Spinal cord (tissue), 10 donors: ENCODE measurements around the gene PDZRN4. TPM values are rescaled to one million over a fixed set of nuclear protein-coding genes. Genes with fewer than 3 reads are reported as not detected.

Experiments
- DNase-seq, 6 donors: peaks; one replicate each; pipeline versions ENCODE4 v3.0.0 to v3.0.0-alpha.2; 2013 to 2015; ENCODE audit warnings: low spot score in 6 of 6, low read depth in 4 of 6
- H3K27ac ChIP-seq: one replicate; pipeline ENCODE4 v1.5.1; 2013; ENCODE audit warnings: low read depth, low read length, control low read depth
- H3K27me3 ChIP-seq: one replicate; pipeline ENCODE4 v1.6.1; 2013; ENCODE audit warnings: low read length; ENCODE audit not compliant: control insufficient read depth, insufficient read depth
- H3K36me3 ChIP-seq: one replicate; pipeline ENCODE4 v1.6.1; 2013; ENCODE audit warnings: low read length; ENCODE audit not compliant: control insufficient read depth, insufficient read depth
- H3K4me1 ChIP-seq: one replicate; pipeline ENCODE4 v1.6.1; 2013; ENCODE audit warnings: low read length; ENCODE audit not compliant: control insufficient read depth, insufficient read depth
- H3K4me3 ChIP-seq: one replicate; pipeline ENCODE4 v1.5.1; 2013; ENCODE audit warnings: low read depth, low read length, control low read depth
- H3K9me3 ChIP-seq: one replicate; pipeline ENCODE4 v1.6.1; 2013; ENCODE audit warnings: low read length; ENCODE audit not compliant: control insufficient read depth, insufficient read depth
- WGBS: methylation state at CpG from one replicate; pipeline ENCODE4 v1.1.5; 2013; ENCODE audit warnings: missing lambda C conversion rate; ENCODE audit not compliant: insufficient coverage; 5-methylcytosine and 5-hydroxymethylcytosine counted together
- polyA plus RNA-seq, 2 donors: library from polyadenylated mRNA; unstranded; fragments of 120-200 nt; gene quantifications; one replicate each; pipeline ENCODE4 v1.2.1, GENCODE V29; 2013; ENCODE audit not compliant: insufficient read length in 2 of 2
- total RNA-seq, 2 donors: library from RNA; depleted of rRNA in 1 of 2; stranded (reverse); fragments of 120-200 nt in 1 of 2; fragments of >200 nt in 1 of 2; gene quantifications; one replicate each; pipeline versions ENCODE4 v1.2.3 to v1.2.4, GENCODE V29; 2013 to 2014
- donor health status: healthy.

PDZRN4 gene
- total and polyA plus RNA-seq, 4 donors = 5.4 to 10.9 (median 7.6) TPM

DNA sequence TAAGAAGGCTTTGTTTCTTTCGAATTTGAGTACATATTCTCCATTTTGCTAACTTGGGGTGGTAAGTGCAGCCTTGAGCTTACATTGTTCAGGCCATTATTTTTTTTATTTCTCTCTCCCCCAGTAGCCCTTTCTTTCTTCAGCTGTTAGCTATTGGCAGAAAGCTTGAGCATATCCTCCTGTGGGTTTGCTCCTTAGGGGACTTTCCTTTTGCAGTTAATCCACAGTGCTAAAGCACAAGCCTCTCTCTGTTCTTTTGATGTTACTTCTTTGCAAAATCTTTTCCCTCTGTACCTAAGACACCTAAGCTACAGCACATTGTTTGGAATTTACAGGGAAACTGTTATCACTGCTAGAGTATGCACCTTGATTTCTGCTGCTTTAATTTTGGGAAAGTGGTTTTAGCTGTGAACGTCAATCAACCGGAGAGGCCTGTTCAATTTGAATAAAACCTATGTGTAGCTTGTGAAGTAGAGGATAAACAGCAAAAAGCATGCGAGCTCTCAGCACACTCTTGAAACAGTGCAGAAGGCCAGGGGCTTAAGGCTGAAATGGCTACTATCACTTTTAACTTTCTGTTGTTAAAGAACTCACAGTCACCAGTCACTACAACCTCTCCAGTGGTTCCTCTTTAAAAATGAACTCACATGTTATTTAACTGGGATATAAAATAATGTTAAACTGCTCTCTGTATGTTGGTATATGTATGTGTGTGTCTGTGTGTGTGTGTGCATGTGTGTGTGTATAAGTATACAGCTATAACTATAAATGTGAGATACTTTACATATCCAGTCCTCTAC, 139.2 kb downstream of the PDZRN4 start:
- Histone ChIP-seq H3K36me3 (no peaks in the 10 kb centered on the region), H3K9me3 (no peaks in the 10 kb centered on the region), H3K27ac (no peak overlapping the region), H3K4me1 (no peaks in the 10 kb centered on the region), H3K4me3 (no peak overlapping the region), H3K27me3 (no peaks in the 10 kb centered on the region)
- no peak for DNase-seq
- 52% methylated on average over 3 of the region's 4 CpGs for WGBS

GRCh38 chr12:41333974-41334373, 145.9 kb downstream of the PDZRN4 start:
- Histone ChIP-seq H3K36me3 (no peaks in the 10 kb centered on the region), H3K4me1 (no peaks in the 10 kb centered on the region), H3K27ac (no peak overlapping the region), H3K27me3 (no peaks in the 10 kb centered on the region), H3K9me3 (no peaks in the 10 kb centered on the region), H3K4me3 (no peak overlapping the region)
- WGBS = no CpG with 5 or more reads among the region's 1 CpG
- DNase-seq = peak in 1 of 6 donors; percentile 48

GRCh38 chr12:41334390-41334789, 146.3 kb downstream of the PDZRN4 start:
- H3K9me3 ChIP-seq = peaks cover under 1% of the 10 kb centered on the region
- peak in 1 of 6 donors; percentile 35 for DNase-seq
- no peak overlapping the region for H3K4me3 ChIP-seq
- no peaks in the 10 kb centered on the region for H3K4me1 ChIP-seq
- WGBS = 33% methylated on average over 1 of the region's 1 CpG
- no peaks in the 10 kb centered on the region for H3K27me3 ChIP-seq
- H3K36me3 ChIP-seq = no peaks in the 10 kb centered on the region
- H3K27ac ChIP-seq = no peak overlapping the region

GRCh38 chr12:41336041-41336549, 148.0 kb downstream of the PDZRN4 start:
- Histone ChIP-seq H3K4me3 (no peak overlapping the region), H3K9me3 (peaks cover 1% of the 10 kb centered on the region), H3K4me1 (no peaks in the 10 kb centered on the region), H3K27me3 (no peaks in the 10 kb centered on the region), H3K36me3 (no peaks in the 10 kb centered on the region), H3K27ac (no peak overlapping the region)
- WGBS = no CpG with 5 or more reads among the region's 3 CpGs
- peak in 1 of 6 donors; percentile 33 for DNase-seq

DNA sequence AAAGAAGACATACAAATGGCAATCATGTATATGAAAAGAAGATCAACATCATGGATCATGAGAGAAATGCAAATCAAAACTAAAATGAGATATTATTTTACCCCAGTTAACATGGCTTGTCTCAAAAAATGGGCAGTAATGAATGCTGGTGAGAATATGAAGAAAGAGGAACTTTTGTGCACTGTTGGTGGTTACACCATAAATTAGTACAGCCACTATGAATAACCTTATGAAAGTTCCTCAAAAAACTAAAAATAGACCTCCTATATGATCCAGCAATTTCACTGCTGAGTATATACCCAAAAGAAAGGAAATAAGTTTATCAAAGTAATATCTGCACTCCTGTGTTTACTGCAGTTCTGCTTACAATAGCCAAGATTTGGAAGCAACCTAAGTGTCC, 151.7 kb downstream of the PDZRN4 start:
- DNase-seq = no peak
- H3K9me3 ChIP-seq = peaks cover 1% of the 10 kb centered on the region
- no peaks in the 10 kb centered on the region for H3K4me1 ChIP-seq
- no peaks in the 10 kb centered on the region for H3K27me3 ChIP-seq
- no peak overlapping the region for H3K27ac ChIP-seq
- no peak overlapping the region for H3K4me3 ChIP-seq
- no peaks in the 10 kb centered on the region for H3K36me3 ChIP-seq

- Histone ChIP-seq H3K9me3 (no peaks in the 10 kb centered on the region), H3K36me3 (no peaks in the 10 kb centered on the region), H3K27me3 (no peaks in the 10 kb centered on the region), H3K4me3 (peak overlapping the region; percentile 13), H3K4me1 (no peaks in the 10 kb centered on the region), H3K27ac (no peak overlapping the region)
- DNase-seq = peak in 2 of 6 donors; percentile 53 to 78
- no CpG with 5 or more reads among the region's 8 CpGs for WGBS
These were observed 156.8 kb downstream of the PDZRN4 start for GRCh38 chr12:41344776-41345470.

DNA sequence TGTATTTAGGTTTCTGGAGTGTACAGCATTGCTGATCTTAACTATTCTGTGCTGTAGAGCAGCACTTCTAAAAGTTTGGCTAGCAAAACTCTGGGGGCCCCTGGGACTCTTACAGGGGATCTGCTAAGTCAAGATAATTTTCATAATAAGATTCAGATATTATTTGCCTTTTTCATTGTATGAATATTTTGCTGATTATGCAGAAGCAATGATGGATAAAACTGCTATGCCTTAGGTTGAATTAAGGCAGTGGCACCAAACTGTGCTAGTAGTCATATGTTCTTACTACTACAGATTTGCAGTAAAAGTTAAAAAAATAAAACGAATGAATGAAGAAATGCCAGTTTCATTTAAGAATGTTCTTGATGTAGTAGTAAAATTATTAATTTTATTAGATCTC, 160.1 kb downstream of the PDZRN4 start:
- DNase-seq = no peak
- Histone ChIP-seq H3K27ac (no peak overlapping the region), H3K4me3 (no peak overlapping the region), H3K27me3 (no peaks in the 10 kb centered on the region), H3K9me3 (no peaks in the 10 kb centered on the region), H3K36me3 (no peaks in the 10 kb centered on the region), H3K4me1 (no peaks in the 10 kb centered on the region)
- no CpG with 5 or more reads among the region's 1 CpG for WGBS

GRCh38 chr12:41356181-41356580, 168.1 kb downstream of the PDZRN4 start:
- H3K4me3 ChIP-seq = no peak overlapping the region
- no peaks in the 10 kb centered on the region for H3K36me3 ChIP-seq
- H3K27me3 ChIP-seq = no peaks in the 10 kb centered on the region
- no peaks in the 10 kb centered on the region for H3K4me1 ChIP-seq
- no peak overlapping the region for H3K27ac ChIP-seq
- H3K9me3 ChIP-seq = no peaks in the 10 kb centered on the region
- DNase-seq = no peak

- H3K4me1 ChIP-seq = no peaks in the 10 kb centered on the region
- H3K4me3 ChIP-seq = no peak overlapping the region
- DNase-seq = peak in 2 of 6 donors; percentile 20 to 71
- no peak overlapping the region for H3K27ac ChIP-seq
- H3K36me3 ChIP-seq = no peaks in the 10 kb centered on the region
- 40% methylated on average over 1 of the region's 7 CpGs for WGBS
- no peaks in the 10 kb centered on the region for H3K27me3 ChIP-seq
- H3K9me3 ChIP-seq = no peaks in the 10 kb centered on the region
These were observed 173.6 kb downstream of the PDZRN4 start for GRCh38 chr12:41361738-41362137.

- no peak overlapping the region for H3K4me3 ChIP-seq
- no peaks in the 10 kb centered on the region for H3K4me1 ChIP-seq
- H3K27ac ChIP-seq = no peak overlapping the region
- no peaks in the 10 kb centered on the region for H3K36me3 ChIP-seq
- H3K9me3 ChIP-seq = no peaks in the 10 kb centered on the region
- WGBS = 38% methylated on average over 1 of the region's 1 CpG
- H3K27me3 ChIP-seq = no peaks in the 10 kb centered on the region
- peak in 1 of 6 donors; percentile 51 for DNase-seq
These were observed 174.4 kb downstream of the PDZRN4 start for GRCh38 chr12:41362510-41362909.
